ENCODE data around the gene DHX15.

DNA sequence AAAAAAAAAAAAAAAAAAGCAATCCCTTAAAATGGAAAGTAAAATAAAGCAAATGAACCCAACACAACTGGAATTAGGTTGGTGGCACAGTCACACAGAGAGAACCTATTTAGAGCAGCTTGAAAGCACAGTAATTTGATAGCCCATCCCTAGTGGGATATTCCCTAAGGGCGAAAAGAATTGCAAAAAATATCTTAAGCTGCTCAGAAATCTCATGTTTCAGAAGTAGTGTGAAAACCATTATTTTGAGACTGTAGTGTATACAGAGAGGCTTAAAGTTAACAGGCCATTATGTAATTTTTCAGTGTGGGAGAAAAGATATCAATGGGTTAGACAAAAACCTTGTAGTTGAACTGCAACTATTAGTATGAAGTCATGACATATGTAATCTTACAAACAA, 40.0 kb upstream of the DHX15 start:
- TF ChIP-seq, protein P1, sequence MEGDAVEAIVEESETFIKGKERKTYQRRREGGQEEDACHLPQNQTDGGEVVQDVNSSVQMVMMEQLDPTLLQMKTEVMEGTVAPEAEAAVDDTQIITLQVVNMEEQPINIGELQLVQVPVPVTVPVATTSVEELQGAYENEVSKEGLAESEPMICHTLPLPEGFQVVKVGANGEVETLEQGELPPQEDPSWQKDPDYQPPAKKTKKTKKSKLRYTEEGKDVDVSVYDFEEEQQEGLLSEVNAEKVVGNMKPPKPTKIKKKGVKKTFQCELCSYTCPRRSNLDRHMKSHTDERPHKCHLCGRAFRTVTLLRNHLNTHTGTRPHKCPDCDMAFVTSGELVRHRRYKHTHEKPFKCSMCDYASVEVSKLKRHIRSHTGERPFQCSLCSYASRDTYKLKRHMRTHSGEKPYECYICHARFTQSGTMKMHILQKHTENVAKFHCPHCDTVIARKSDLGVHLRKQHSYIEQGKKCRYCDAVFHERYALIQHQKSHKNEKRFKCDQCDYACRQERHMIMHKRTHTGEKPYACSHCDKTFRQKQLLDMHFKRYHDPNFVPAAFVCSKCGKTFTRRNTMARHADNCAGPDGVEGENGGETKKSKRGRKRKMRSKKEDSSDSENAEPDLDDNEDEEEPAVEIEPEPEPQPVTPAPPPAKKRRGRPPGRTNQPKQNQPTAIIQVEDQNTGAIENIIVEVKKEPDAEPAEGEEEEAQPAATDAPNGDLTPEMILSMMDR (IDR thresholded peaks at IDR 0.05; ENCODE audit: low read depth, low read length, poor library complexity, severe bottlenecking): no peak
- no peak for TF ChIP-seq EZH2phosphoT487 (IDR thresholded peaks at IDR 0.05; ENCODE audit: borderline replicate concordance, low read length)
